22Rv1 (cell line): ENCODE data around the gene DSP.

Source experiments
- ZFX ChIP-seq: fragments of 450-650 bp; IDR thresholded peaks from 2 replicates; pipeline ENCODE4 v1.6.1; 2017; ENCODE audit warnings: antibody characterized with exemption, borderline replicate concordance
- TF ChIP-seq, protein P1 (sequence below): fragments of 450-650 bp; IDR thresholded peaks from 2 replicates; pipeline ENCODE4 v1.5.1; 2017; ENCODE audit warnings: mild to moderate bottlenecking

DNA sequence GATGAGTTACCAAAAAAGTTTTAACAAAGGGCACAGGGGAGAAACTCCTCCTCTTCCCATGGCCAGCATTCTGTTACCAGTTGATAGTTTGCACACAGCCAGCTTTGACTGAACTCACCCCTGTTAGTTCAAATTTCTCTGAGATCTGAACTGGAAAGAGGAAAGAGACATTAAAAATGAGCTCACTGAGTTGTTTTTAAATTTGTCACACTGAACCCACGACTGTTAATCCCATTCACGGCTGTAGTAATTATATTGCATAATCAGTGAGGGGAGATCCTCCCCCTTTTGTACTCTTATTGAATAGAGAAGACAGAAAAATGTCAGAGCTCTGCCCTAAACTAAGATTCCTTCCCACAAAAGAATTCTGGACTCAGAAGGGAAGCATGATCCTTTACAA, 17.5 kb upstream of the DSP start:
- TF ChIP-seq, protein P1, sequence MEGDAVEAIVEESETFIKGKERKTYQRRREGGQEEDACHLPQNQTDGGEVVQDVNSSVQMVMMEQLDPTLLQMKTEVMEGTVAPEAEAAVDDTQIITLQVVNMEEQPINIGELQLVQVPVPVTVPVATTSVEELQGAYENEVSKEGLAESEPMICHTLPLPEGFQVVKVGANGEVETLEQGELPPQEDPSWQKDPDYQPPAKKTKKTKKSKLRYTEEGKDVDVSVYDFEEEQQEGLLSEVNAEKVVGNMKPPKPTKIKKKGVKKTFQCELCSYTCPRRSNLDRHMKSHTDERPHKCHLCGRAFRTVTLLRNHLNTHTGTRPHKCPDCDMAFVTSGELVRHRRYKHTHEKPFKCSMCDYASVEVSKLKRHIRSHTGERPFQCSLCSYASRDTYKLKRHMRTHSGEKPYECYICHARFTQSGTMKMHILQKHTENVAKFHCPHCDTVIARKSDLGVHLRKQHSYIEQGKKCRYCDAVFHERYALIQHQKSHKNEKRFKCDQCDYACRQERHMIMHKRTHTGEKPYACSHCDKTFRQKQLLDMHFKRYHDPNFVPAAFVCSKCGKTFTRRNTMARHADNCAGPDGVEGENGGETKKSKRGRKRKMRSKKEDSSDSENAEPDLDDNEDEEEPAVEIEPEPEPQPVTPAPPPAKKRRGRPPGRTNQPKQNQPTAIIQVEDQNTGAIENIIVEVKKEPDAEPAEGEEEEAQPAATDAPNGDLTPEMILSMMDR = no peak
- TF ChIP-seq ZFX = no peak
